Ovary (tissue), 3 donors: ENCODE data around the gene FAM222B.

Source experiments
- EP300 ChIP-seq: sonication (generic); formaldehyde crosslinking; IDR thresholded peaks from one replicate; pipeline ENCODE4 v1.6.1; 2017; ENCODE audit warnings: antibody characterized with exemption
- POLR2A ChIP-seq: fragments of 450-650 bp; IDR thresholded peaks from one replicate; pipeline ENCODE4 v1.6.1; 2017; ENCODE audit warnings: antibody characterized with exemption, mild to moderate bottlenecking, moderate library complexity
- TF ChIP-seq, protein P1 (sequence below), 3 donors: fragments of 450-650 bp in 2 of 3; fragments of 200-600 bp in 1 of 3; IDR thresholded peaks; one replicate each; pipeline versions ENCODE4 v1.5.1 to v1.8.0; 2016 to 2022; ENCODE audit warnings: antibody characterized with exemption in 3 of 3, mild to moderate bottlenecking in 1 of 3
- donor health status: DM: no; HTN: no; CAD: no.

DNA sequence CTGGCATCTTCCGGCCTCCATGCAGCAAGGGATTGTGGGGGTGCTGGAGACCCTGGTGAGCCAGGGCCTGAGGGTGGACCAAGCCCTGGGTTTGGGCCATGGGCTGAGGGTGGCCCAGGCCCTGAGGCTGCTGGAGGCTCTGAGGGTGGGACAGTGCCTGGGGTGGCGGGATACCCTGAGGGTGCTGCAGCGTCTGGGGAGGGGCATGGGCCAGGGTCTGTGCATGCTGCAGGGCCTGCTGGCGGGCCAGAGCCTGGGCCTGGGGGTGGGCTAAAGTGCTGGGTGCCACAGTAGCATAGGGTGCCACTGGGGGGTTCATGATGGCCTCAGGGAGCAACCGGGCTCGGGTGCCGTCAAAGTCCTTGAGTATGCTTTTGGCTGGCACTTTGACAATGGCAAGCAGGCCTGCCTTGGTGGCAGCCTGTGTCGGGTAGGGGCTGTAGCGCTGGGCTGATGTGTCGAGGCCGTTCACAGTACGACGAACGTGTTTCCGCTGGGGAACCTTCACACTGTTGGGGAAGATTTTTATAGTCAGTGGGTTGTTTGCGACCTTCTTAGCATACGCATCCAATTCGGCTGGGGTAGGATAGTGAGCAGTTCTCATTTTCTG is 83.2 kb downstream of the FAM222B start:
- TF ChIP-seq, protein P1, sequence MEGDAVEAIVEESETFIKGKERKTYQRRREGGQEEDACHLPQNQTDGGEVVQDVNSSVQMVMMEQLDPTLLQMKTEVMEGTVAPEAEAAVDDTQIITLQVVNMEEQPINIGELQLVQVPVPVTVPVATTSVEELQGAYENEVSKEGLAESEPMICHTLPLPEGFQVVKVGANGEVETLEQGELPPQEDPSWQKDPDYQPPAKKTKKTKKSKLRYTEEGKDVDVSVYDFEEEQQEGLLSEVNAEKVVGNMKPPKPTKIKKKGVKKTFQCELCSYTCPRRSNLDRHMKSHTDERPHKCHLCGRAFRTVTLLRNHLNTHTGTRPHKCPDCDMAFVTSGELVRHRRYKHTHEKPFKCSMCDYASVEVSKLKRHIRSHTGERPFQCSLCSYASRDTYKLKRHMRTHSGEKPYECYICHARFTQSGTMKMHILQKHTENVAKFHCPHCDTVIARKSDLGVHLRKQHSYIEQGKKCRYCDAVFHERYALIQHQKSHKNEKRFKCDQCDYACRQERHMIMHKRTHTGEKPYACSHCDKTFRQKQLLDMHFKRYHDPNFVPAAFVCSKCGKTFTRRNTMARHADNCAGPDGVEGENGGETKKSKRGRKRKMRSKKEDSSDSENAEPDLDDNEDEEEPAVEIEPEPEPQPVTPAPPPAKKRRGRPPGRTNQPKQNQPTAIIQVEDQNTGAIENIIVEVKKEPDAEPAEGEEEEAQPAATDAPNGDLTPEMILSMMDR (IDR thresholded peaks at IDR 0.05), result no peak
- TF ChIP-seq POLR2A, result no peak
- no peak for TF ChIP-seq EP300
